Liver (tissue), 9 donors: ENCODE measurements around the gene MAPKAP1. TPM values are rescaled to one million over a fixed set of nuclear protein-coding genes. Genes with fewer than 3 reads are reported as not detected.

ENCODE experiments used
- DNase-seq: peaks from one replicate; pipeline ENCODE4 v3.0.0-alpha.2; 2017; ENCODE audit warnings: low spot score
- H3K27ac ChIP-seq, 2 donors: one replicate each; pipeline ENCODE4 v1.7.0; 2013; ENCODE audit warnings: inconsistent platforms in 2 of 2, low read length in 2 of 2, control low read depth in 1 of 2, low read depth in 1 of 2, mild to moderate bottlenecking in 1 of 2
- H3K27me3 ChIP-seq, 4 donors: one replicate each; pipeline versions ENCODE4 v1.6.1 to v1.7.0; 2013; ENCODE audit warnings: low read length in 3 of 4, inconsistent platforms in 1 of 4, mild to moderate bottlenecking in 1 of 4, moderate library complexity in 1 of 4; ENCODE audit not compliant: control insufficient read depth in 4 of 4, insufficient read depth in 4 of 4
- H3K36me3 ChIP-seq, 4 donors: one replicate each; pipeline versions ENCODE4 v1.6.1 to v1.7.0; 2013; ENCODE audit warnings: low read length in 3 of 4, mild to moderate bottlenecking in 3 of 4, low read depth in 1 of 4, moderate library complexity in 1 of 4; ENCODE audit not compliant: control insufficient read depth in 4 of 4, insufficient read depth in 3 of 4
- H3K4me1 ChIP-seq, 4 donors: one replicate each; pipeline versions ENCODE4 v1.6.1 to v1.7.0; 2013; ENCODE audit warnings: low read length in 3 of 4, mild to moderate bottlenecking in 3 of 4, moderate library complexity in 1 of 4; ENCODE audit not compliant: control insufficient read depth in 4 of 4, insufficient read depth in 4 of 4
- H3K4me3 ChIP-seq, 3 donors: one replicate each; pipeline versions ENCODE4 v1.6.1 to v1.7.0; 2013; ENCODE audit warnings: low read length in 3 of 3, control low read depth in 1 of 3, low read depth in 1 of 3, mild to moderate bottlenecking in 1 of 3
- H3K9ac ChIP-seq, 2 donors: one replicate each; pipeline ENCODE4 v1.7.0; 2013; ENCODE audit warnings: low read length in 2 of 2, mild to moderate bottlenecking in 2 of 2, moderate library complexity in 2 of 2, control low read depth in 1 of 2, low read depth in 1 of 2
- H3K9me3 ChIP-seq, 4 donors: one replicate each; pipeline versions ENCODE4 v1.6.1 to v1.7.0; 2013; ENCODE audit warnings: low read length in 3 of 4; ENCODE audit not compliant: control insufficient read depth in 4 of 4
- ATF3 ChIP-seq: IDR thresholded peaks from 2 replicates; pipeline ENCODE4 v1.6.1; 2016; ENCODE audit warnings: antibody characterized with exemption
- CTCF ChIP-seq: fragments of 150-350 bp; IDR thresholded peaks from 2 replicates; pipeline ENCODE4 v1.5.1; 2017; ENCODE audit warnings: improper control_type of control experiment, low read depth, low read length; ENCODE audit not compliant: missing input control
- EGR1 ChIP-seq, 2 donors: IDR thresholded peaks; 2 replicates each; pipeline ENCODE4 v1.6.1; 2016 to 2018; ENCODE audit warnings: antibody characterized with exemption in 2 of 2, low read depth in 2 of 2
- FOXA1 ChIP-seq: IDR thresholded peaks from 2 replicates; pipeline ENCODE4 v1.6.1; 2016; ENCODE audit warnings: antibody characterized with exemption
- FOXA2 ChIP-seq: IDR thresholded peaks from 2 replicates; pipeline ENCODE4 v1.6.1; 2016; ENCODE audit warnings: antibody characterized with exemption
- HNF4A ChIP-seq, 2 donors: conservative IDR thresholded peaks; 2 replicates each; pipeline ENCODE4 v1.6.1; 2016; ENCODE audit warnings: antibody characterized with exemption in 2 of 2, mild to moderate bottlenecking in 2 of 2
- HNF4G ChIP-seq: IDR thresholded peaks from 2 replicates; pipeline ENCODE4 v1.6.1; 2016; ENCODE audit warnings: antibody characterized with exemption
- JUND ChIP-seq, 2 donors: IDR thresholded peaks; 2 replicates each; pipeline ENCODE4 v1.6.1; 2016; ENCODE audit warnings: antibody characterized with exemption in 2 of 2
- MAX ChIP-seq: IDR thresholded peaks from 2 replicates; pipeline ENCODE4 v1.6.1; 2016; ENCODE audit warnings: antibody characterized with exemption
- NR2F2 ChIP-seq: IDR thresholded peaks from 2 replicates; pipeline ENCODE4 v1.6.1; 2016; ENCODE audit warnings: antibody characterized with exemption
- RAD21 ChIP-seq, 2 donors: IDR thresholded peaks; 2 replicates each; pipeline ENCODE4 v1.6.1; 2016; ENCODE audit warnings: antibody characterized with exemption in 2 of 2, mild to moderate bottlenecking in 2 of 2
- REST ChIP-seq: IDR thresholded peaks from 2 replicates; pipeline ENCODE4 v1.6.1; 2016; ENCODE audit warnings: antibody characterized with exemption, mild to moderate bottlenecking
- RXRA ChIP-seq, 2 donors: IDR thresholded peaks; 2 replicates each; pipeline ENCODE4 v1.6.1; 2017 to 2018; ENCODE audit warnings: antibody characterized with exemption in 2 of 2, mild to moderate bottlenecking in 1 of 2
- SP1 ChIP-seq: IDR thresholded peaks from 2 replicates; pipeline ENCODE4 v1.6.1; 2018; ENCODE audit warnings: antibody characterized with exemption, mild to moderate bottlenecking
- TAF1 ChIP-seq: conservative IDR thresholded peaks from 2 replicates; pipeline ENCODE4 v1.6.1; 2016; ENCODE audit warnings: antibody characterized with exemption, mild to moderate bottlenecking
- YY1 ChIP-seq: IDR thresholded peaks from 2 replicates; pipeline ENCODE4 v1.6.1; 2016; ENCODE audit warnings: antibody characterized with exemption, mild to moderate bottlenecking
- ZBTB33 ChIP-seq: IDR thresholded peaks from 2 replicates; pipeline ENCODE4 v1.6.1; 2016; ENCODE audit warnings: antibody characterized with exemption
- WGBS: extraction: QIAGEN DNeasy Blood & Tissue Kit; methylation state at CpG from one replicate; pipeline ENCODE4 v1.1.7; 2013; 5-methylcytosine and 5-hydroxymethylcytosine counted together
- polyA plus RNA-seq, 2 donors: library from polyadenylated mRNA; stranded (reverse) in 1 of 2; unstranded in 1 of 2; fragments of 200-250 nt in 1 of 2; fragments of >200 nt in 1 of 2; fragmentation: Nextera tagmentation in 1 of 2; extraction: Ambion mirVana in 1 of 2; gene quantifications; one replicate each; pipeline versions ENCODE4 v1.2.1 to v1.2.3, GENCODE V29; 2013 to 2015
- total RNA-seq, 2 donors: library from RNA; depleted of rRNA; stranded (reverse); fragments of >200 nt; gene quantifications; one replicate each; pipeline ENCODE4 v1.2.3, GENCODE V29; 2014
- donor health status: healthy.
- donor health status: healthy.
- donor health status: healthy.
- donor health status: healthy.
- donor health status: healthy.

Gene MAPKAP1
- total and polyA plus RNA-seq, 4 donors, result 23.6 to 55.9 (median 32.7) TPM

GRCh38 chr9:125486576-125486975 lies 220.4 kb downstream of the MAPKAP1 start:
- peak overlapping the region; percentile 53 to 61 for H3K27ac ChIP-seq
- peaks cover 3 to 23% (median 21%) of the 10 kb centered on the region in 4 donors for H3K4me1 ChIP-seq
- no peaks in the 10 kb centered on the region for H3K36me3 ChIP-seq
- TF ChIP-seq TAF1, result no peak
- TF ChIP-seq RXRA (IDR thresholded peaks at IDR 0.05), result peak; percentile 47 to 77
- H3K9ac ChIP-seq, result no peak overlapping the region
- DNase-seq, result no peak
- no peak overlapping the region for H3K4me3 ChIP-seq
- WGBS, result 53% methylated on average over 5 of the region's 5 CpGs
- H3K9me3 ChIP-seq, result no peaks in the 10 kb centered on the region
- H3K27me3 ChIP-seq, result no peaks in the 10 kb centered on the region

- Histone ChIP-seq H3K27me3 (no peaks in the 10 kb centered on the region), H3K4me1 (peaks cover 3 to 23% (median 21%) of the 10 kb centered on the region in 4 donors), H3K4me3 (no peak overlapping the region), H3K9me3 (no peaks in the 10 kb centered on the region), H3K9ac (no peak overlapping the region), H3K27ac (peak overlapping the region; percentile 53 to 61), H3K36me3 (peaks cover 0 to under 1% (median under 1%) of the 10 kb centered on the region in 4 donors)
- DNase-seq, result no peak
- TF ChIP-seq RAD21 (IDR thresholded peaks at IDR 0.05) (peak; percentile 26 to 52), YY1 (peak; percentile 48), FOXA1 (no peak), HNF4G (peak; percentile 91), RXRA (IDR thresholded peaks at IDR 0.05) (peak; percentile 83), MAX (peak; percentile 61), NR2F2 (peak; percentile 11), SP1 (peak; percentile 91), TAF1 (no peak), CTCF (no peak), JUND (IDR thresholded peaks at IDR 0.05) (peak; percentile 66 to 74), REST (no peak), HNF4A (conservative IDR thresholded peaks at IDR 0.05) (peak; percentile 96), ZBTB33 (peak; percentile 32), FOXA2 (peak; percentile 46), EGR1 (IDR thresholded peaks at IDR 0.05; ENCODE audit: low read depth in 2 of 2) (peak in 1 of 2 donors; percentile 11), ATF3 (peak; percentile 49)
- WGBS, result 43% methylated on average over 3 of the region's 3 CpGs
Measured at GRCh38 chr9:125486152-125486508, 220.9 kb downstream of the MAPKAP1 start.
